GM19463 (cell line): ENCODE measurements around the gene C6orf52.
"Not testable (repeated sequence)": the region's sequence is repeated elsewhere in the genome, so short reads cannot be mapped to it uniquely, and the experiment has no call there.

Source experiments
- ATAC-seq: cut with Tn5 transposase; IDR thresholded peaks from one replicate; pipeline ENCODE4 v1.9.1; 2021; ENCODE audit warnings: mild to moderate bottlenecking, moderate library complexity; ENCODE audit not compliant: unreplicated experiment

The C6orf52 gene

DNA sequence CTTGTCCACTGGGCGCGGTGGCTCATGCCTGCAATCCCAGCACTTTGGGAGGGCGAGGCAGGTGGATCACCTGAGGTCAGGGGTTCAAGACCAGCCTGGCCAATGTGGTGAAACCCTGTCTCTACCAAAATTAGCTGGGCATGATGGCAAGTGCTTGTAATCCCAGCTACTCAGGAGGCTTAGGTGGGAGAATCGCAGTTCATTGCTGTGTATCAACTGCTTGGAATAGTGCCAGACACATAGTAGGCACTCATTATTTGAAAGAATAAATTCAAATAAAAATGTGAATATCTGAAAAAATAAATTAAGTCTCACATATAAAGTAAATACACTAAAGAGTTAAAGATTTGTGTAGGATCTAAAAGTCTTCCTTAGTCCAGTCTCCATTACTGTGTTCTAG, 2.2 kb upstream of the C6orf52 start:
- no peak for ATAC-seq

- no peak for ATAC-seq
These were observed 756 bp upstream of the C6orf52 start for GRCh38 chr6:10695086-10695657.

GRCh38 chr6:10692965-10693538, 1.4 kb downstream of the C6orf52 start:
- no peak for ATAC-seq

GRCh38 chr6:10690651-10691445, 3.6 kb downstream of the C6orf52 start:
- no peak for ATAC-seq

- no peak for ATAC-seq
These were observed 6.8 kb downstream of the C6orf52 start for GRCh38 chr6:10687582-10687981.

GRCh38 chr6:10686901-10687300, 7.5 kb downstream of the C6orf52 start:
- ATAC-seq = no peak

DNA sequence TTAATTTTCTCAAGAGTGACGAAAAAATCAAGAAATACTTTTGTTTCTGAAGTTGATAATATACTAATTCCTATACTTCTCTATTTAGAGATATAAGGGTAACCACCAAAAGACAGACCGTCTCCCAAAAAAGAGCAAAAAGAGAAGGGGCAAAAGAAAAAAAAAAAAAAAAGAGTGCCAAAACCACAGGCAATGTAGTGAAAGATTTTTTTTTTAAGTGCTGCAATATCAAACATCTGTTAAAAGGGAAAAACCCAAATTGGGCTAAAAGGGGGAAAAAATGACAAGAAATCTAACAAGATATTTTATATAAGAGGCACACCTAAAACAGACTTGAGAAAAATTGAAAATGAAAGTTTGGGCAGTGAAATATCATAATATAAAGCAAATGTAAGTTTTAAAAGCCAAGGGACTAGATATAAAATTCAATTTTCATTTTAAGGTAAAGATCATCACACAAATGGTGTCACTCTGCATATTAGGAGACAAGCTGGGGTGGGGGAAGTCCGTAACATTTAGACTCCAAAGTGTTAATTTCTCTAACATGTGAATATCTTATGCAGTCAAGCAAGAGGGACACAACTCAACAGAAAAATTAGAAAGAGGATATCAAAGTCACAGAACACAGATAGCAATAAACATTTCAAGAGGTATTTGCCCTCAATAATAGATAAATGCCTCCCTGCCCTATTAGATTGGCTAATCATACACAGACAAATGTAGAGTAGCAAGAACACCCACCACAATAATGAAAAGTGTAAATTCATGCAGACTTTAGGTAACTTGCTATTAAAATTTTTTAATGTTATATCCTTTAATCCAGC, 9.1 kb downstream of the C6orf52 start:
- no peak for ATAC-seq

DNA sequence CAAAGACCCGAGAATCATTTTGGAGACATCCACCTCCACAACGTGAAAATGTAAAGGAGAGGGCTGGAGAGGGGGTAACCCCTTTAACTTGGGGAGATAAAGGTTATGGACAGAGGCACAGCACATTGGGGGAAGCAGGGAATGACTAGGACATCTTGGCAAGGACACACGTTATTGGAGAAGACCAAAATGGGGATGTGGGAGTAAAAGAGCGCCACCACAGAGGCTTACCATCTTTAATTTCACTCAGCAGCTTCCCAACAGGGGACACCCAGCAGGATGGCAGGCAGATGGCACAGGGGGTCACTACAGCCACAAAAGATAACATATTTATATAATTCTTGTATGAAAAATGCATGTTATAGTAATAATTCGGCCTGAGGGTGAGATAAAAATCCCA, 9.8 kb downstream of the C6orf52 start:
- ATAC-seq = no peak

GRCh38 chr6:10682355-10682988, 11.9 kb downstream of the C6orf52 start:
- no peak for ATAC-seq

GRCh38 chr6:10681795-10682194, 12.6 kb downstream of the C6orf52 start:
- no peak for ATAC-seq

GRCh38 chr6:10678456-10678855, 16.0 kb downstream of the C6orf52 start:
- no peak for ATAC-seq

- ATAC-seq = no peak
These were observed 18.0 kb downstream of the C6orf52 start for GRCh38 chr6:10676403-10676802.

GRCh38 chr6:10668126-10668917, 26.1 kb downstream of the C6orf52 start:
- no peak for ATAC-seq

GRCh38 chr6:10665595-10665994, 28.8 kb downstream of the C6orf52 start:
- not testable (repeated sequence) for ATAC-seq

DNA sequence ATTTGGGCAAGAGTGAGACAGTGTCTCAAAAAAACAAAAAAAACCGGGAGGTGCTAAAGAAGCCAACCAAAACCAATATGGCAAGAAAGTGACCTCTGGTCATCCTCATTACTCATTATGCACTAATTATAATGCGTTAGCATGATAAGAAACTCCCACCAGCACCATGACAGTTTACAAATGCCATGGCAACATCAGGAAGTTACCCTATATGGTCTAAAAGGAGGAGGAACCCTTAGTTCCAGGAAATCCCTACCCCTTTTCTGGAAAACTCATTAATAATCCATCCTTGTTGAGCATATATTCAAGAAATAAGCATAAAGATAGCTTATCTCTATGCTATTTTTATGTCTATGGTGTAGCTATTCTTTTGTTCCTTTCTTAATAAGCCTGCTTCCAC, 31.7 kb downstream of the C6orf52 start:
- ATAC-seq = no peak

DNA sequence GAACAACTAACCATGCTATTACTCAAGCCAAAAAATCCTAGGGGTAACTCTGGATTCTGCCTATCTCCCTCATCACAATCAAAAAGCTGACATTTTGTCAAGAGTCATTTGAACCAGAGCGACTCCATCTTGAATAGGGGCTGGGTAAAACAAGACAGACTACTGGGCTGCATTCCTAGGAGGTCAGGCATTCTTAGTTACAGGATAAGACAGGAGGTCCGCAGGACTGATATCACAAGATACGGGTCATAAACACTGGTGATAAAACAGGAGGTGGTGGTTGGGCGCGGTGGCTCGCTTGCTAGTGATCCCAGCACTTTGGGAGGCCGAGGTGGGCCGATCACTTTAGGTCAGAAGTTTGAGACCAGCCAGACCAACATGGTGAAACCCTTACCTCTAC, 32.2 kb downstream of the C6orf52 start:
- ATAC-seq = no peak

DNA sequence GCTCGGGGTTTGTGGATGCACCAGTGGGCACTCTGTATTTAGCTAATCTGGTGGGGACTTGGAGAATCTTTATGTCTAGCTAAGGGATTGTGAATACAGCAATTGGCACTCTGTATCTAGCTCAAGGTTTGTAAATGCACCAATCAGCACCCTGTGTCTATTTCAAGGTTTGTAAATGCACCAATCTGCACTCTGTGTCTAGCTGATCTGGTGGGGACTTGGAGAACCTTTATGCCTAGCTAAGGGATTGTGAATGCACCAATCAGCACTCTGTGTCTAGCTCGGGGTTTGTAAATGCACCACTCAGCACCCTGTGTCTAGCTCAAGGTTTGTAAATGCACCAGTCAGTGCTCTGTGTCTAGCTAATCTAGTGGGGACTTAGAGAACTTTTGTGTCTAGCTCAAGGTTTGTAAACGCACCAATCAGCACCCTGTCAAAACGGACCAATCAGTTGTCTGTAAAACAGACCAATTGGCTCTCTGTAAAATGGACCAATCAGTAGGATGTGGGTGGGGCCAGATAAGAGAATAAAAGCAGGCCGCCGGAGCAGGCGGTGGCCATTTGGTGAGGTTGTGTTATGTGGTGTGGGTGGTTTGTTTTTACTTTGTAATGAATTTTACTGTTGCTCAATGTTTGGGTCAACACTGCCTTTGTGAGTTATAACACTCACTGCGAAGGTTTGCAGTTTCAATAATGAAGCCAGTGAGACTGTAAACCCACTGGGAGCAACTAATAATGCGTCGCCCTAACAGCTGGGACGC, 33.8 kb downstream of the C6orf52 start:
- not testable (repeated sequence) for ATAC-seq

DNA sequence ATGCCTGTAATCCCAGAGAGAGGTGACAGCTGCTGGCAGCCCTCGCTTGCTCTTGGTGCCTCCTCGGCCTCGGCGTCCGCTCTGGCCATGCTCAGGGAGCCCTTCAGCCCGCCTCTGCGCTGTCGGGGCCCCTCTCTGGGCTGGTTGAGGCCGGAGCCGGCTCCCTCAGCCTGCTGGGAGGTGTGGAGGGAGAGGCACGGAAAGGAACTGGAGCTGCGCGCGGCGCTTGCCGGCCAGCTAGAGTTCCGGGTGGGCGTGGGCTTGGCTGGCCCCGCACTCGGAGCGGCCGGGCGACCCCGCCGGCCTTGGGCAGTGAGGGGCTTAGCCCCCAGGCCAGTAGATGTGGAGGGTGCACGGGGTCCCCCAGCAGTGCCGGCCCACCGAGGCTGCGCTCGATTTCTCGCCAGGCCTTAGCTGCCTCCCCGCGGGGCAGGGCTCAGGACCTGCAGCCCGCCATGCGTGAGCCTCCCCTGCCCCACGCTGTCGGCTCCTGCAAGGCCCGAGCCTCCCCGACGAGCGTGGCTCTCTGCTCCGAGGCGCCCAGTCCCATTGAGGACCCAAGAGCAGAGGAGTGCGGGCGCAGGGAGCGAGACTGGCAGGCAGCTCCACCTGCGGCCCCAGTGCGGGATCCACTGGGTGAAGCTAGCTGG, 34.6 kb downstream of the C6orf52 start:
- no peak for ATAC-seq
